GM23248 (cell line): ENCODE data around the gene NT5M. TPM values are rescaled to one million over a fixed set of nuclear protein-coding genes. Genes with fewer than 3 reads are reported as not detected.

Experiments
- DNase-seq: peaks from one replicate; pipeline ENCODE4 v3.0.0-alpha.2; 2015
- H2AFZ ChIP-seq: fragments of 200-600 bp; sonication (generic); 2 replicates; pipeline ENCODE4 v1.6.1; 2016; ENCODE audit warnings: antibody characterized with exemption
- H3F3A ChIP-seq: fragments of 200-600 bp; sonication (generic); 2 replicates; pipeline ENCODE4 v1.6.1; 2016; ENCODE audit warnings: mild to moderate bottlenecking, antibody characterized with exemption, mixed run types; ENCODE audit not compliant: insufficient read depth
- H3K27ac ChIP-seq: fragments of 200-600 bp; sonication (generic); 2 replicates; pipeline ENCODE4 v1.5.1; 2016; ENCODE audit warnings: mild to moderate bottlenecking
- H3K27me3 ChIP-seq: fragments of 200-600 bp; sonication (generic); replicated peaks from 2 replicates; pipeline ENCODE4 v1.6.1; 2016; ENCODE audit warnings: mild to moderate bottlenecking; ENCODE audit not compliant: insufficient read depth
- H3K36me3 ChIP-seq: fragments of 200-600 bp; sonication (generic); 2 replicates; pipeline ENCODE4 v1.6.1; 2016; ENCODE audit warnings: low read depth, mild to moderate bottlenecking
- H3K4me1 ChIP-seq: fragments of 200-600 bp; sonication (generic); 2 replicates; pipeline ENCODE4 v1.6.1; 2016; ENCODE audit warnings: mild to moderate bottlenecking; ENCODE audit not compliant: insufficient read depth
- H3K4me2 ChIP-seq: fragments of 200-600 bp; sonication (generic); one replicate; pipeline ENCODE4 v1.6.1; 2016; ENCODE audit warnings: mild to moderate bottlenecking; ENCODE audit not compliant: unreplicated experiment
- H3K4me3 ChIP-seq: fragments of 200-600 bp; sonication (generic); 2 replicates; pipeline ENCODE4 v1.5.1; 2016; ENCODE audit warnings: mild to moderate bottlenecking
- H3K79me2 ChIP-seq: fragments of 200-600 bp; sonication (generic); 2 replicates; pipeline ENCODE4 v1.6.1; 2016; ENCODE audit warnings: mild to moderate bottlenecking; ENCODE audit not compliant: insufficient read depth
- H3K9ac ChIP-seq: fragments of 200-600 bp; sonication (generic); 2 replicates; pipeline ENCODE4 v1.6.1; 2016; ENCODE audit warnings: mild to moderate bottlenecking
- H3K9me2 ChIP-seq: fragments of 200-600 bp; sonication (generic); 2 replicates; pipeline ENCODE4 v1.6.1; 2016; ENCODE audit warnings: mixed run types, mild to moderate bottlenecking, moderate library complexity; ENCODE audit not compliant: insufficient read depth
- H3K9me3 ChIP-seq: fragments of 200-600 bp; sonication (generic); one replicate; pipeline ENCODE4 v1.6.1; 2017; ENCODE audit warnings: low read depth
- H4K20me1 ChIP-seq: fragments of 200-600 bp; sonication (generic); 2 replicates; pipeline ENCODE4 v1.6.0; 2016; ENCODE audit not compliant: insufficient read depth
- EZH2 ChIP-seq: fragments of 200-600 bp; sonication (generic); IDR thresholded peaks from 2 replicates; pipeline ENCODE4 v1.6.1; 2018; ENCODE audit warnings: antibody characterized with exemption, mild to moderate bottlenecking; ENCODE audit not compliant: insufficient read depth, poor library complexity, severe bottlenecking
- EZH2phosphoT487 ChIP-seq: fragments of 200-600 bp; sonication (generic); IDR thresholded peaks from 2 replicates; pipeline ENCODE4 v1.6.1; 2018; ENCODE audit warnings: antibody characterized with exemption, moderate library complexity, mild to moderate bottlenecking, low read depth; ENCODE audit not compliant: insufficient read depth
- WGBS, 2 experiments: methylation state at CpG; one replicate each; pipeline ENCODE4 v1.1.6; 2015 to 2017; ENCODE audit warnings: low lambda C conversion rate in 2 of 2, low coverage in 1 of 2; ENCODE audit errors: missing lambda C conversion rate in 2 of 2; 5-methylcytosine and 5-hydroxymethylcytosine counted together
- in situ Hi-C: fragments of 300-500 bp; cut with MboI; formaldehyde crosslinking; loops from 2 replicates; pipeline ENCODE4 v1.15.0; 2020
- polyA plus RNA-seq: library from polyadenylated mRNA; unstranded; fragments of >200 nt; fragmentation: Nextera tagmentation; extraction: Ambion mirVana; gene quantifications from 2 replicates; pipeline ENCODE4 v1.2.1, GENCODE V29; 2016
- total RNA-seq: library from RNA; depleted of rRNA; stranded (reverse); fragments of >200 nt; shearing (Covaris generic); gene quantifications from 2 replicates; pipeline ENCODE4 v1.2.3, GENCODE V29; 2014

Gene NT5M
- total and polyA plus RNA-seq, 2 experiments from 2014 or later, result 3.3 to 5.1 TPM

- no peak overlapping the region for H2AFZ ChIP-seq
- H3K4me3 ChIP-seq, result no peak overlapping the region
- H3K4me1 ChIP-seq, result no peaks in the 10 kb centered on the region
- no peak overlapping the region for H3K27ac ChIP-seq
- H3K79me2 ChIP-seq, result no peaks in the 10 kb centered on the region
- WGBS, 2 experiments, result 85 to 90% methylated on average over 17 of the region's 17 CpGs
- no peaks in the 10 kb centered on the region for H3K36me3 ChIP-seq
- H3K9me2 ChIP-seq, result no peaks in the 10 kb centered on the region
- no peaks in the 10 kb centered on the region for H4K20me1 ChIP-seq
- in situ Hi-C loops, result no loop called here
- TF ChIP-seq EZH2 (no peak), EZH2phosphoT487 (no peak)
- no peak overlapping the region for H3K4me2 ChIP-seq
- no peaks in the 10 kb centered on the region for H3K27me3 ChIP-seq
- no peak for DNase-seq
- no peaks in the 10 kb centered on the region for H3K9me3 ChIP-seq
- no peak overlapping the region for H3K9ac ChIP-seq
- H3F3A ChIP-seq, result no peaks in the 10 kb centered on the region
Observed at GRCh38 chr17:17342242-17342945, 39.2 kb downstream of the NT5M start.

- TF ChIP-seq EZH2phosphoT487 (no peak), EZH2 (no peak)
- in situ Hi-C loops, result no loop called here
- no peaks in the 10 kb centered on the region for H3K4me1 ChIP-seq
Observed at GRCh38 chr17:17343160-17343735, 40.1 kb downstream of the NT5M start.

GRCh38 chr17:17343896-17344506 is 40.8 kb downstream of the NT5M start:
- Histone ChIP-seq H2AFZ (no peak overlapping the region), H3K9me3 (no peaks in the 10 kb centered on the region), H3K9ac (no peak overlapping the region), H3F3A (no peaks in the 10 kb centered on the region), H4K20me1 (no peaks in the 10 kb centered on the region), H3K9me2 (no peaks in the 10 kb centered on the region), H3K4me1 (no peaks in the 10 kb centered on the region), H3K36me3 (no peaks in the 10 kb centered on the region), H3K79me2 (no peaks in the 10 kb centered on the region), H3K4me2 (no peak overlapping the region), H3K4me3 (no peak overlapping the region), H3K27me3 (no peaks in the 10 kb centered on the region), H3K27ac (no peak overlapping the region)
- in situ Hi-C loops, result no loop called here
- no peak for DNase-seq
- no peak for TF ChIP-seq EZH2phosphoT487
- no peak for TF ChIP-seq EZH2
- 95 to 96% methylated on average over 14 of the region's 14 CpGs for WGBS, 2 experiments

More at GRCh38 chr17:17343160-17343735, 40.1 kb downstream of the NT5M start:
- no peaks in the 10 kb centered on the region for H3K27me3 ChIP-seq
- H3F3A ChIP-seq, result no peaks in the 10 kb centered on the region
- H4K20me1 ChIP-seq, result no peaks in the 10 kb centered on the region
- no peak overlapping the region for H3K4me3 ChIP-seq
- H3K9ac ChIP-seq, result no peak overlapping the region
- no peaks in the 10 kb centered on the region for H3K9me3 ChIP-seq
- H2AFZ ChIP-seq, result no peak overlapping the region
- H3K27ac ChIP-seq, result no peak overlapping the region
- 86 to 92% methylated on average over 13 of the region's 13 CpGs for WGBS, 2 experiments
- H3K36me3 ChIP-seq, result no peaks in the 10 kb centered on the region
- no peak overlapping the region for H3K4me2 ChIP-seq
- DNase-seq, result no peak
- H3K79me2 ChIP-seq, result no peaks in the 10 kb centered on the region
- H3K9me2 ChIP-seq, result no peaks in the 10 kb centered on the region

- H3K27me3 ChIP-seq, result no peaks in the 10 kb centered on the region
- H3K9ac ChIP-seq, result no peak overlapping the region
- no peak for DNase-seq
- no peak overlapping the region for H2AFZ ChIP-seq
- no peaks in the 10 kb centered on the region for H3K36me3 ChIP-seq
- H3K4me1 ChIP-seq, result no peaks in the 10 kb centered on the region
- no peak for TF ChIP-seq EZH2phosphoT487
- H3F3A ChIP-seq, result no peaks in the 10 kb centered on the region
- H3K4me2 ChIP-seq, result no peak overlapping the region
- WGBS, 2 experiments, result 83 to 84% methylated on average over 14 of the region's 14 CpGs
- H3K9me3 ChIP-seq, result no peaks in the 10 kb centered on the region
- in situ Hi-C loops, result no loop called here
- H4K20me1 ChIP-seq, result no peaks in the 10 kb centered on the region
- no peak overlapping the region for H3K4me3 ChIP-seq
- H3K79me2 ChIP-seq, result no peaks in the 10 kb centered on the region
- H3K9me2 ChIP-seq, result no peaks in the 10 kb centered on the region
- no peak overlapping the region for H3K27ac ChIP-seq
Observed at GRCh38 chr17:17344507-17345293, 41.5 kb downstream of the NT5M start.
